GM19395 (cell line): ENCODE data around the gene TMEM221.
A peak's percentile ranks its signal among the peaks of the same experiment; 100 is the strongest.
"Not testable (repeated sequence)": the region's sequence is repeated elsewhere in the genome, so short reads cannot be mapped to it uniquely, and the experiment has no call there.

Experiments
- ATAC-seq: cut with Tn5 transposase; IDR thresholded peaks from one replicate; pipeline ENCODE4 v1.9.1; 2021; ENCODE audit warnings: mild to moderate bottlenecking, moderate library complexity; ENCODE audit not compliant: unreplicated experiment

TMEM221 gene

DNA sequence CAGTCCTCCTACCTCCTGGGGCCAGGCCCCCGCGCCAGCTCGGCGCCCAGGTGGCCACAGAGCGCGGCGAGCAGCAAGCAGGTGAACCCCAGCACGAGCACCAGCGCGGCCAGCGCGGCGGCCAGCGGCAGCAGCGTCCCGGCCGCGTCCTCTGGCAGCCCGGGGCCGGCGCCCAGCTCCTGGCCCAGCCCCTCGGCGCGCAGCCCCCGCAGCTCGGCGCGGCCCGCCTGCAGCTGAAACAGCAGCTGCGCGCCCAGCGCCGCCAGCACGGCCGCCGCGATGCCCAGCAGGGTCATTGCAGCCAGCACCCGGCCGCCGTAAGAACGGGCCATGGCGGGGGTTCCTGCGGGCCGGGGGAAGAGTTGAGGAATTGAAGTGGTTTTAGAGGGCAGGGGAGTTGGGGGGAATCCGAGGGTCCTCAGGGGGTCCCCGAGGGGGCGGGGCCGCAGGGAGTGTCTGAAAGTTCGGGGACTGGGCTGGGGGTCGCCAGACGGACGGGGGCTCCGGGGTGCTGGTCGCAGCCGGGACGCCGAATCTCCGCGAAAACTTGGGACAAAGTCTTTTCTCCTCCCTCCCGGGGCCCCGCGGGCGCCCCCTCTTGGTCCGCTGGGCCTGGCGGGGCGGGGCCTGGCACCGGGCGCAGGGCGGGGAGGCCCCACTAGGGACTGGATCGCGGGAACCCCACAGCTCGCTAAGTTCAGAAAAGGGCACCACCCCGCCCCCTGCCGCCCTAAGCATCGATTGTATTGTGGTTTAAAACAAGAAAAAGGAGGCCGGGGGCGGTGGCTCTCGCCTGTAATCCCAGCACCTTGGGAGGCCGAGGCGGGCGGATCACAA is at the start of gene TMEM221:
TSS of gene TMEM221 (minus strand) at position 538 of the 837 bp plus-strand sequence. CDS start at position 332, 206 bp downstream.
- ATAC-seq, result no peak

DNA sequence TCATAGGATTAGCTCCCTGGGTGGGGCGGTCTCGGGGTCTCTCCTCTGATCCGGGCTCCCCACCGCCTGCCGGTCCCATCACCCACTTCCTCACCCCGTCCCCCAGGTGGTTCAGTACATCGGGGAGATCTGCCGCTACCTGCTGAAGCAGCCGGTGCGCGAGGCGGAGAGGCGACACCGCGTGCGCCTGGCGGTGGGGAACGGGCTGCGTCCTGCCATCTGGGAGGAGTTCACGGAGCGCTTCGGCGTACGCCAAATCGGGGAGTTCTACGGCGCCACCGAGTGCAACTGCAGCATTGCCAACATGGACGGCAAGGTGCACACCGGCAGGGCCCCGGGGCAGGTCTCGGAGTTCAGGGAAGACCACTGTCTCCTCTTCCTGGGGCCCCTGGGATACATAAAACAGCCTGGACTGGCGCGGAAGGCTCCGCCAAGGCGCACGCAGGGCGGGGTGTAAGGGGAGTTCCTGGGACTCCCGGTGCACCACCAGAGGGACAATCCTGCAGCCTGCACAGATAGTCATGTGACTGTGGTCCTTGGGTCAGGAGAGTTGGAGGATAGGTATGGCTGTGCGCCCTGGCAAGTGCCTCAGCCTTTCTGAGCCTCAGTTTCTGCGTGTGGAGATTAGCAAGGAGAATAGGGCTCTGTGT is 48.8 kb upstream of the TMEM221 start:
- no peak for ATAC-seq

DNA sequence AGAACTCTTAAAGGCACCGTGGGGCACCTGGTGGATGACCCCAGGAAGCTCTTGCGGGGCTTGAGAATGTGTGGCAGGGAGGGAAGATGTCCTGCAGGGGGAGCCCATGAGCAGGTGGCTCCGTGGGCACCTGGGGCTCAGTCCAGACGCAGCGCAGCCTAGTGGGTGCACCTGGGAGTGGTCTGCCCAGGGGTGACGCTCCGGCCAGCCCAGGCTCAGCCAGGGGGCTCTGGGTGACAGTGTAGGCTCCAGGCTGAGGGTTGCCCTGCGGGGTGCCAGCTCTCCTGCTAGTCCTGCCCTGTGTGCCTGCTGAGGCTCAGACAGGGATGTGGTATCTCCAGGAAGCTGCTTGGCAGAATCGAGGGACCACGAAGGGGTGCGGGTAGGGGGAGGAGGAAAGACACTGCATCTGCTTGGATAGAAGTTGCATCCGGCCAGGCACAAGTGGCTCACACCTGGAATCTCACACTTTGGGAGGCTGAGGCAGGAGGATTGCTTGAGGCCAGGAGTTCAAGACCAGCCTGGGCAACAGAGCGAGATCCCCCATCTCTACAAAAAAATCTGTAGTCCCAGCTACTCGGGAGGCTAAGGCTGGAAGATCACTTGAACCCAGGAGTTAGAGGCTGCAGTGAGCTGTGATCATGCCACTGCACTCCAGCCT is 48.0 kb upstream of the TMEM221 start:
- no peak for ATAC-seq

DNA sequence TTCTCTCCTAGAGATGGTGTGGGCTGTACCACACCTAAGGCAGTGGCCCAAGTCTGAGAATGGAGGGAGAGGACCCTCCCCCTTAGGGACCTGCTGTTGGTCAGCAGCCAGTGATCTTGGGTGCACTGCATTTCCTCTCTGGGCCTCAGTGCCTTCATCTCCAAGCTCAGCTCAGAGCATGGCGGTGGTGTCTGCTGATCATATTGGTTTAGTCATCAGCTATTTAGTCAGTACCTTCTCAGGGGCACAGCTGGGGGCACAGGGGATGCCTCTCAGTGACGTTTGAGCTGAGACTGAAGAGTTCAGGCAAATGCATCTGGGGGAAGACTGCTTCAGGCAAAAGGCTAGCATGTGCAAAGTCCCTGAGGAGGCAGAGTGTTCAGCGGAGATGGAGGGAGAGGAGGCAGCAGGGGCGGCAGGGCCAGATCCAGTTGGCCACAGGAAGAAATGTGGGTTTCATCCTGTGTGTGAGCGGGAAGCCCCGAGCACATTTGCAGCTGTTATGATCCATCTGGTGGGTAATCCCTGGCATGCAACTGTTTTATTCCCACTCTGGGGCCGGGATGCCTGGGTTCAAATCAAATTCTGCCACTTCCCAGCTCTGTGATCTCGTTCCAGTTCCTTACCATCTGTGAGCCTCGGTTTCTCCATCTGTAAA is 47.3 kb upstream of the TMEM221 start:
- ATAC-seq, result no peak

DNA sequence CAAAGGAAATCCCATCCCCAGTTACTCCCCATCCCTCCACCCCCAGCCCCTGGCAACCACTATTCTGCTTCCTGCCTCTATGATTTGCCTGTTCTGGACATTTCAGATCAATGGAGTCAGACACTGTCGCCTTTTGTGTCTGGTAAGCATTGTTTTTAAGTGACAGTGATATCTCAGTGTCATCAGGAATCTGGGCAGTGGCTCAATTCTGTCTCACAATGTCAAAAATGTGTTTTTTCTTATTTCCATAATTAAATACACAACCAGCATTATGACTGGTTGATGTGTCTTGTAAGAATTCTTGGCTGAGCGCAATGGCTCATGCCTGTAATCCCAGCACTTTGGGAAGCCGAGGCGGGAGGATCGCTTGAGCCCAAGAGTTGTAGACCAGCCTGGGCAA is 42.8 kb upstream of the TMEM221 start:
- no peak for ATAC-seq

DNA sequence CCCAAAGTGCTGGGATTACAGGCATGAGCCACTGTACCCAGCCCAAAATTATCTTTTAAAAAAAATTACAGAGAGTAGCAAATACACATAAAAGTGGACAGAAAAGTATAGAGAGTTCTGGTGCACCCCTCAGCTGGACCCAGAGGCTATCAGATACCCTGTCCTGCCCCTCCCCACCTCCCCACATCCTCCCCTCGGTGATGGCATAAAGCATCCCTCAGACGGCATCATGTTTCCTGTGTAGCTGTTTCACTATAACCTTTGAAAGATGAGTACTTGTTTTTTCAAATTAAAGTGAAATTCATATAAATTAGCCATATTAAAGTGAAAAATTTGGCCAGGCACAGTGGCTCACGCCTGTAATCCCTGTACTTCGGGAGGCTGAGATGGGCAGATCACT is 41.9 kb upstream of the TMEM221 start:
- ATAC-seq, result no peak

DNA sequence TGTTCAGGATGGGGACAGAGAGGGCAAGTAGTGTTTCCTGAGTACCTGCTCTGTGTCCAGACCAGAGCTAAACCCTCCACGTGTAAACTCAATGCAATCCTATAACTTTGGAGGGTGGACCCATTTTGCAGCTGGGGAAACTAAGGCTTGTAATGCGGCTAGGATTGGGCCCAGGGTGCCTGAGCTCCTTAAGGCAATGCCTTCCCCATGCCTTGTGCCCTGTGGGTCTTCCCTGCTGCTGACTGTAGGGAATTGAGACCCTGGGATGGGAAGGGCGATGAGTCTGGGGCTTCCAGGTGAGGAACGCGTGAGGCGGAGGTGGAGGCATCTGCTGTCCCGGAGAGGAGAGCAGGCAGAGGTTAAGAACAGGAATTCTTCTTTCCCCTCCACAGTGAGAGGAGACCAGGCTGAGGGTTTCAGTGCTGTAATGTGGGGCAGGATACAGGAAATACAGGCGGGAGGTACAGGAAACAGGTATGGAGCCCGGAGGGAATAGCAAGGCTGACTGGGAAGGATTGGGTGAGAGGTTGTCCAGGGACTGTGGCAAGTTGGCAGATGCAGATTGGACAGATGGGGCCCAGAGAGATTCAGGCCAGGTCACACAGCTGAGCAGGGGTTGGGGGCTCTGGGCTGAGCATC is 41.0 kb upstream of the TMEM221 start:
- no peak for ATAC-seq

DNA sequence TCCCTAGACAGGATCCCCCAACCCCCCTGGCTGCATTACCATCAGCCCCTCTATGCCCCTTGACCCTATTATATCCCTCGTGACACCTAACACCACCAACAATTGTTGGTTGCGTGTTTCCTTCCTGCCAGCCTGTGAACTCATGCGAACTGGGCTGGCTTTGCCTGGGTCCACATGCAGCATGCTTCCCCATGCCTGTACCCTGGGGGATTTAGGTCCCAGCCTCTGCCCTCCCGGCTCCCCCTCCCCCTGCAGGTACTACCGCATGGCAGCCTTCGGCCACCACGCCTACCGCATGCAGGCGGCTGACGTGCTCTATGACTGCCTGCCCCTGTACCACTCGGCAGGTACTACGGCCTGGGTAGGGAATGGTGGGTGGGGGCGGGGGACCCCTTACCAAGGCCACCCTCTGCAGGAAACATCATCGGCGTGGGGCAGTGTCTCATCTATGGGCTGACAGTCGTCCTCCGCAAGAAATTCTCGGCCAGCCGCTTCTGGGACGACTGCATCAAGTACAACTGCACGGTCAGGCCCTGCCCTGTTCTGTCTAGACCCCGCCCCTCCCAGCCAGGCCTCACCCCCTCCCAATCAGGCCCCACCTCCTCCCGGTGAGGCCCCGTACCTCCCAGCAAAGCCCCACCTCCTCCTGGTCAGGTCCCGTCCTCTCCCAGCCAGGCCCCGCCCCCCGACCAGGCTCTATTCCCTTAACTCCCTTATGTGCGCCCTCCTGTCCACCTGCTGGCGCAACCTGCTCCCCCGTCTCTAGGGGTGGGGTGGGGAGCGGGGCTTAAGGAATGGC is 40.3 kb upstream of the TMEM221 start:
- peak; percentile 41 for ATAC-seq

DNA sequence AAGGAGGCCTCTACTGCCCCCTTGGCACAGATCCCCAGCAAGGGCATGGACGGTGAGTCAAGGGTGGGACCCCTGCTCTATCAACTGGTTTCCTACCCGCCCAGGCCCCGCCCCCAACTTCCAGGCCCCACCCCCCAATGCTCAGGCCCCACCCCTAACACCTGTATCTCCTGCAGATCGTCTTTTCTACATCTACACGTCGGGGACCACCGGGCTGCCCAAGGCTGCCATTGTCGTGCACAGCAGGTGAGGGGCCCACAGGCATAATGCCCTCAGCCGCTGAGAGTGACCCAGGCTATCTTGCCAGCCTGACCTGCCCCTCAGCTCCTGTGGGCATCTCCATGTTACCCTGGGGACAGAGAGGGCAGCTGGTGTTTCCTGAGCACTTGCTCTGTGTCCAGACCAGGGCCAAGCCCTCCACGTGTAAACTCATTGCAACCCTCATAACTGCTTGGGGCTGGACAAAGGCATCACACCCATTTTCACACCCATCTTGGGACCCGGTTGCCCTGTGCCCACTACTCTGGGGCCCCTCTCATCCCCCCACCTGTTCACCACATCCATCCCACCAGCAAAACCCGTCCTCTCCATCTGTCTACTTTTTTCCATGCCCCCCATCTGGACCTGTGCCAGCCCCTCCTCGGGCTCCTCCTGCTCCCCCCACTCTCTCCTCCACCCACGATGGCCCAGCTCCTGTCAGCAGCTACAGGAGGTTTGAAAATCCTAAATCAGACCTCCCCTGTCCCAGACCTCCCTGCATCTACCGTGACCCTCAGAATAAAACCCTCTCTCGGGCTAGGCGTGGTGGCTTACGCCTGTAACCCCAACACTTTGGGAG is 39.0 kb upstream of the TMEM221 start:
- no peak for ATAC-seq

DNA sequence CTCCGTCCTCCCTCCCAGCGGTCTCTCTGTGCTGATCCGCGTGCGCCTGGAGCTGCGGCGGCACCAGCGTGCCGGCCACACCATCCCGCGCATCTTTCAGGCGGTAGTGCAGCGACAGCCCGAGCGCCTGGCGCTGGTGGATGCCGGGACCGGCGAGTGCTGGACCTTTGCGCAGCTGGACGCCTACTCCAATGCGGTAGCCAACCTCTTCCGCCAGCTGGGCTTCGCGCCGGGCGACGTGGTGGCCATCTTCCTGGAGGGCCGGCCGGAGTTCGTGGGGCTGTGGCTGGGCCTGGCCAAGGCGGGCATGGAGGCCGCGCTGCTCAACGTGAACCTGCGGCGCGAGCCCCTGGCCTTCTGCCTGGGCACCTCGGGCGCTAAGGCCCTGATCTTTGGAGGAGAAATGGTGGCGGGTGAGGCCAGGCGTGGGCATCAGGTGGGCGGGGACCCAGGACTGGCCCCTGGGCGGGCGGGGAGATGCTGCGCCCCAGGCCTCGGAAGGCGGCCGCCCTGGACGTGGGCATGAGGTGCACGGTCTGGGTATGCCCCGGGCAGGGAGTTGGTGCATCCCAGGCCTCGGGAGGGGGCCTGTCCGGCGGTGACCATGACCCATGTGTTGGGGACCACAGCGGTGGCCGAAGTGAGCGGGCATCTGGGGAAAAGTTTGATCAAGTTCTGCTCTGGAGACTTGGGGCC is 38.2 kb upstream of the TMEM221 start:
- no peak for ATAC-seq

DNA sequence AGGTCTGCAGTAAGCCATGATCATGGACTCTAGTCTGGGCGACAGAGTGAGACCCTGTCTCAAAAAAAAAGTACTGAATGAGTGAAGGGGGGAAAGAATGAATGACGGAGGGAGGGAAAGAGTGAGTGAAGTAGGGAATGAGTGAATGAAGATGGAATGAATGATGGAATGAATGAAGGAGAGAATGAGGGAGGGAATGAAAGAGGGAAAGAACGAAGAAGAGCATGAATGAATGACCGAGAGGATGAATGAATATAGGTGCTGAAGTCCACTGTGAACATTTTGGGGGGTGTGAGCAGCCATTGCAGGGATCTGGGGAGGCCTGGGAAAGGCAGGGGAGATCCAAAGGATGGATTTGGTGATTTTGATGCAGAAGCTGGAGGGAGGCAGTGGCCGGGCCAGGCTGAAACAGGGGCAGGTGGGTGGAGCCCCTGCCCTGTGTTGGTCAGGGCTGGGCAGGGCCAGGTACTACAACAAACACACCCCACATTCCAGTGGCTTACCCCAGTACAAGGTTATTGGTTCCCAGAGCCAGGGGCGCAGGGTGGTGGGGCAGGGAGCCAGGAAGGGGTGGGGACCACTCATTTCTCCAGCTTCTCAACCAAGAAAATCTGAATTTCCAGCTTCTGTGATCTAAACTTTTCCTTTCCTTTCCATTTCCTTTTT is 36.2 kb upstream of the TMEM221 start:
- no peak for ATAC-seq

DNA sequence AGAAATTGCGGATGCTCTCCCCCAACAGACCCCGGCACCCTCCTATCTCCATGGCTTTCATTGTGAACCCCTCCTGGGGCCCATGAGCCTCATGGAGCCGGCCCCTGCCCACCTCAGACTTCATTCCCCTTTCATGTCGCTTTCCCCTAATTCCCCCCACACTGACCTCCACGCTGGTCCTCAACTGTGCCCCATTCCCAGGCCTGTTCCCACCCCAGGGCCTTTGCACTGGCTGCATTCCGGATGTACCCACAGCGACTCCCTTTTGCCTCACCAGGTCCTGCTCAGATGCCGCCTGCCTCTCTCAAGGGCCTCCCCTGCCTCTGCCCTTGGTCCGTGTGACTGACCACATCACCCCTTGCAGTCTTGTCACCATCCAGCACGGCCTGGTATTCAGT is 35.1 kb upstream of the TMEM221 start:
- ATAC-seq, result no peak

DNA sequence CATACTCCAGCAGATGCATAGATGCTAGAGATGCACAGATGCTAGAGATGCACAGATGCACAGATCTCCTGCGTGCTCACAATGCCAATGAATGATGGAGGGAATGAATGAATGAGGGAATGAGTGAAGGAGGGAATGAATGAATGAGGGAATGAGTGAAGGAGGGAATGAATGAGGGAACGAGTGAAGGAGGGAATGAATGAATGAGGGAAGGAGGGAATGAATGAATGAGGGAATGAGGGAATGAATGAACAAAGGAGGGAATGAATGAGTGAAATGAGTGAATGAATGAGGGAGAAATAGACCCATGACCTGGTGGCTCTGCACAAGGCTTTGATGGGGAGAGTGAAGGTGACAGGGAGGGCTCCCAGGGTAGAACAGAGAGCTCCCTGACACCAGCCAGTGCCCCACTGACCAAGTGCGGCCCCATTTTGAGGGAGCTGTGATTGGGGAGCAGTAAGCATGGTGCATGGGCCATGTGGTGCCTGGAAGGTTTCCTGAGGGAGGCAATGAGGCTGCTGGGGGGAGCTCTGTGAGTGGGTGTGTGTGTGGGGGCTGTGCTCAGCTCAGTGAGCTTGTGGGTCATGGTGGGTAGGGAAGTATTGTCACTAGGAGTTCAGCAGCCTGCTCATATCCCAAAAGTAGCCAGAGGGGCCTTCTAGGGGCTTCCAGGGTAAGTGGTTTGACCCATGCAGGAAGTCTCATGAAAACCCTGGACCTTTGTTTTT is 34.6 kb upstream of the TMEM221 start:
- ATAC-seq, result no peak

DNA sequence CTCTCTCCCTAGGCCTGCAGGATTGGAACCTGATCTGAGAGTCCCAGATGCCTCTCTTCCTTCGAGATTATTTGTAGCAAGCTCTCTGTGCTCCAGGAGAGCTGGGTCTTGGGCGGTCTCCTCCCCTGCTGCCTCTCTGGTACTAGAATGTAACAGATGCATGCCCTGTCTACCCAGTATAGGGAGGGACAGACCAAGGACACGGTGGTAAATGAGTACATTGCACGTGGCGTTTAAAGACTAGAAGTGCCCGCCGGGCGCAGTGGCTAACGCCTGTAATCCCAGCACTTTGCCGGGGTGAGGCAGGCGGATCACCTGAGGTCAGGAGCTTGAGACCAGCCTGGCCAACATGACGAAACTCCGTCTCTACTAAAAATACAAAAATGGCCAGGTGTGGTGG is 33.5 kb upstream of the TMEM221 start:
- no peak for ATAC-seq

DNA sequence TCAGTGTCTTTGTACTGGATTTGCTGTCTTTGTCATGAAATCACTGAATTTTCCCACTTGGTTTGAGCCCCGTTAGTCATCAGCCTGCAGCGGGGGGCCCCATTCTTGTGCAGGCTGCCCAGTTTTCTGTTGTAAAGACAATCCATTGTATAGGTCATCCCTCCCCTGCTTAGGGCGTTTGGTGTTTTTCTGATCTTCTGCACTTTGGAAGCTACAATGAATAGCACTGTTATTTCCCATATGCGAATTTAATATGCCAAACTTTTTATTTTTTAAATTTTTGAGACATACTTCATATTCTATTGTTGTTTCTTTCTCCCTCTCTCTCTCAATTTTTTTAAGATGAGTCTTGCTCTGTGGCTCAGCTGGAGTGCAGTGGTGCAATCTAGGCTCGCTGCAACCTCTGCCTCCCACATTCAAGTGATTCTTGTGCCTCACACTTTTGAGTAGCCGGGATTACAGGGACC is 30.9 kb upstream of the TMEM221 start:
- no peak for ATAC-seq

DNA sequence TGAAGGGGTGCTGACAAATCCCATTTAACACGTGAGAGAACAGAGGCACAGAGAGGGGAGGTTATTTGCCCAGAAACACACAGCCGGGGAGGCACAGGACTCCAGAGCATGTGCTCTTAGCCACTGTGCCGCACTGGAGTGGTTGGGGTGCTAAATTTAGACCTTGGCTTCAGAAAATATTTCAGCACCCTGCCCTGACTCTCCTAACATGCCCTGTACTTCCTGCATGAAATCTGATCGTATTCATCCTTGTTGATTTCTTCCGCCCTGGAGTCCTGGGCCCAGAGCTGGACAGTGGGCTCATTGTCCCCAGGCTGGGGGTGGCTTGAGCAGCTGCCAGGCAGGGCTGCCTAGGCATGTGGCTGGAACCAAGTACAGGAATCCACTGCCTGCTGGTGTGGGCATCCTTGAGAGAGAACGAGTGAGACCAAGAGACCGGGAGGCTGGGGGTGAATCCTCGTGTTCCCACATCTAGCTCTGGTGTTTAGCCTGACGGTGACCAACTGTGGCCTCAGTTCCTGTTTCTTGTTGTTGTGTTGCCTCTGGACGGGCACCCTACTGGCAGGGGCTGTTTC is 27.2 kb upstream of the TMEM221 start:
- no peak for ATAC-seq

DNA sequence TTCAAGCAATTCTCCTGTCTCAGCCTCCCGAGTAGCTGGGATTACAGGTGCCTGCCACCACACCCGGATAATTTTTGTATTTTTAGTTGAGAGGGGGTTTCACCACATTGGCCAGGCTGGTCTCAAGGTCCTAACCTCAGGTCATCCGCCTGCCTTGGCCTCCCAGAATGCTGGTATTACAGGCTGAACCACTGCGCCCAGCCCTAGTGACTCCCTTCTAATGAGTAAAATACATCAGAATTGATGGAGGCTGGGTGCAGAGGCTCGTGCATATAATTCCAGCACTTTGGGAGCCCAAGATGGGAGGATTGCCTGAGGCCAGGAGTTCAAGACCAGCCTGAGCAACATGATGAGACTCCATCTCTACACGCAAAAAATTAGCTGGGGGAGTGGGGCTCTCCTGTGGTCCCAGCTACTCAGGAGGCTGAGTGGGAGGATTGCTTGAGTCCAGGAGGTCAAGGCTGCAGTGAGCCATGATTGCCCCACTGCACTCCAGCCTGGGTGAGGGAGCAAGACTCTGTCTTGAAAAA is 26.6 kb upstream of the TMEM221 start:
- not testable (repeated sequence) for ATAC-seq
